ENCODE data around the gene GPRC5A. TPM values are rescaled to one million over a fixed set of nuclear protein-coding genes. Genes with fewer than 3 reads are reported as not detected.

GPRC5A gene
- total and polyA plus RNA-seq, 2 of the 4 experiments (the other 2 are of a cell fraction) = 49.6 to 201 TPM

DNA sequence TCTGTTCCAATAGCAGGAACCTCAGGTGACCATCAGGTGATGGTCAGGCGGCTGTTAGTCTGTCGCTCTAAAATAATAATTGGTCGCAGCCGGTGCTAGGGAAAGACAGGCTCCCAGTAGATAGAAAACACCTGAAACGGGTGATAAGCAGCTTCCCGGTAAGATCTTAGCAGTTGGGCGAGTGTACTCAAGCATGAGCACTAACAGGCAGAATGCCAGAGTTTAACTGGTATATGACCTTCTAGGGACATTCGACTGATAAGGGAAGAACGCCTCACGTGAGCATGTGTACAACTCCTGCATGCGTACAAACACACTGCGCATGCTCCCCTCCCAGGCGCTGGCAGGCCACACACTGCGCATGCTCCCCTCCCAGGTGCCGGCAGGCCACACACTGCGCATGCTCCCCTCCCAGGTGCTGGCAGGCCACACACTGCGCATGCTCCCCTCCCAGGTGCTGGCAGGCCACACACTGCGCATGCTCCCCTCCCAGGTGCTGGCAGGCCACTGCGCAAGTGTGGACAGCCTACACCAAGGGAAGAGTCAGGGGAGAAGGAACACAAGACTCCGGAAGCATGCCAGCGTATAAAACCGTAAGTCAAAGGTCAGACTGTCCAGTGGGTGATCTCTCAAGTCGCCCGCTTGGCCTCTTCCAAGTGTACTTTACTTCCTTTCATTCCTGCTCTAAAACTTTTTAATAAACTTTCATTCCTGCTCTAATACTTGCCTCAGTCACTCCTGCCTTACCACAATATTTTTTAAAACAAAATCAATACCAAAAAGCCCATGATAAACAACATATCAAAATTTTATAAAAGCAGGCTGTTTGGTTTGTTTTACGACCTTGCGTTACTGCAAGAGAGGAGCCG, 36.1 kb downstream of the GPRC5A start:
- Histone ChIP-seq H3K36me3 (ENCODE audit: control insufficient read depth, insufficient read depth, low read length) (peaks cover 6% of the 10 kb centered on the region), H3K27me3 (ENCODE audit: control insufficient read depth, insufficient read depth, low read length) (no peaks in the 10 kb centered on the region), H3K27ac (ENCODE audit: insufficient read depth, low read length) (peak overlapping the region; percentile 9; the same call in 1 of the 2 replicates), H3K79me1 (ENCODE audit: low read depth in 1 of 2, low read length in 2 of 2) (no peaks in the 10 kb centered on the region; a peak in 2 of 4 replicates), H2BK15ac (ENCODE audit: low read depth, low read length) (no peak overlapping the region; the same call in 2 of the 3 replicates), H2AK9ac (replicated peaks; ENCODE audit: low read depth, low read length, poor library complexity) (peak overlapping the region; percentile 62), H3K9me1 (ENCODE audit: insufficient read depth, low read length) (0 out of 2 replicates have a peak, but pooled peaks cover 8% of the 10 kb centered on the region), H4K8ac (ENCODE audit: low read depth in 2 of 2, low read length in 2 of 2) (peak overlapping the region in 1 of 2 experiments; percentile 84; a peak in 2 of 4 replicates), H3K56ac (ENCODE audit: extremely low read depth, insufficient read depth, low read length) (no peak overlapping the region), H2AK5ac (ENCODE audit: low read depth, low read length) (peak overlapping the region; percentile 23; the same call in 1 of the 2 replicates), H3K9ac (ENCODE audit: low read depth, low read length) (0 out of 2 replicates have a peak overlapping the region, but pooled peaks have one; percentile 27), H4K5ac (ENCODE audit: low read depth, low read length) (no peak overlapping the region), H2BK120ac (ENCODE audit: low read depth, low read length) (no peak overlapping the region), H3K4ac (ENCODE audit: low read depth, low read length) (no peak overlapping the region), H3K9me3 (ENCODE audit: control insufficient read depth, insufficient read depth, low read length) (no peaks in the 10 kb centered on the region), H4K20me1 (ENCODE audit: insufficient read depth, low read length) (no peaks in the 10 kb centered on the region), H2BK5ac (ENCODE audit: low read depth, low read length, poor library complexity, severe bottlenecking) (no peak overlapping the region), H4K91ac (ENCODE audit: insufficient read depth, low read depth, low read length) (no peak overlapping the region; the same call in 1 of the 2 replicates), H3K4me2 (ENCODE audit: low read depth, low read length) (no peak overlapping the region), H3K18ac (ENCODE audit: low read depth, low read length) (no peak overlapping the region), H2AFZ (replicated peaks; ENCODE audit: low read length, poor library complexity) (peak overlapping the region; percentile 84), H3K4me1 (ENCODE audit: control insufficient read depth, insufficient read depth, low read length) (no peaks in the 10 kb centered on the region), H3K23ac (ENCODE audit: low read depth, low read length) (no peak overlapping the region), H2BK20ac (ENCODE audit: low read depth, low read length) (no peak overlapping the region), H3K14ac (replicated peaks; ENCODE audit: low read depth, low read length) (no peak overlapping the region; the same call in 1 of the 2 replicates), H3K4me3 (ENCODE audit: insufficient read depth, low read depth, low read length) (peak overlapping the region; percentile 31; the same call in 1 of the 2 replicates)
- WGBS, 2 experiments (ENCODE audit: extremely low coverage in 2 of 2, insufficient read length in 1 of 2) = 55% methylated on average over 15 of the region's 27 CpGs; no CpG with 5 or more reads in 1 of the 2 experiments
- TF ChIP-seq BHLHE40 (IDR thresholded peaks at IDR 0.05; ENCODE audit: low read depth, low read length) = peak; percentile 78
- no peak for TF ChIP-seq RCOR1 (IDR thresholded peaks at IDR 0.05; ENCODE audit: insufficient replicate concordance, low read length)
- TF ChIP-seq MXI1 (IDR thresholded peaks at IDR 0.05; ENCODE audit: borderline replicate concordance, low read depth, low read length) = no peak
- TF ChIP-seq CEBPB (IDR thresholded peaks at IDR 0.05; ENCODE audit: low read depth, low read length) = no peak
- TF ChIP-seq MAZ (IDR thresholded peaks at IDR 0.05; ENCODE audit: borderline replicate concordance, low read depth, low read length) = no peak
- no peak for TF ChIP-seq RAD21 (IDR thresholded peaks at IDR 0.05; ENCODE audit: low read length)
- no peak for TF ChIP-seq ELK1 (IDR thresholded peaks at IDR 0.05; ENCODE audit: borderline replicate concordance, low read depth, low read length)
- TF ChIP-seq FOS (IDR thresholded peaks at IDR 0.05; ENCODE audit: low read depth, low read length) = no peak
- TF ChIP-seq, protein P1, sequence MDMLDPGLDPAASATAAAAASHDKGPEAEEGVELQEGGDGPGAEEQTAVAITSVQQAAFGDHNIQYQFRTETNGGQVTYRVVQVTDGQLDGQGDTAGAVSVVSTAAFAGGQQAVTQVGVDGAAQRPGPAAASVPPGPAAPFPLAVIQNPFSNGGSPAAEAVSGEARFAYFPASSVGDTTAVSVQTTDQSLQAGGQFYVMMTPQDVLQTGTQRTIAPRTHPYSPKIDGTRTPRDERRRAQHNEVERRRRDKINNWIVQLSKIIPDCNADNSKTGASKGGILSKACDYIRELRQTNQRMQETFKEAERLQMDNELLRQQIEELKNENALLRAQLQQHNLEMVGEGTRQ (IDR thresholded peaks at IDR 0.05; ENCODE audit: low read depth, low read length) = peak; percentile 27; the same call in 1 of the 2 replicates
- no peak for TF ChIP-seq RFX5 (IDR thresholded peaks at IDR 0.05; ENCODE audit: low read depth, low read length)
- TF ChIP-seq NFE2L2 (IDR thresholded peaks at IDR 0.05; ENCODE audit: low read depth, low read length) = no peak
- no peak for TF ChIP-seq CHD1 (IDR thresholded peaks at IDR 0.05; ENCODE audit: low read depth, low read length)
- ChIA-PET POLR2A (ENCODE audit: unreplicated experiment) (no interaction called here), CTCF (no interaction called here)
- DNase-seq (peak; percentile 45), ATAC-seq (ENCODE audit: low read depth) (peak; percentile 10; the same call in 1 of the 2 replicates)
- dilution Hi-C loops (cut with HindIII; ENCODE audit: low sequenced_read_pairs, unreplicated experiment) = no loop called here
- in situ Hi-C loops (cut with MboI; ENCODE audit: low sequenced_read_pairs) = no loop called here
- no TSS peak for BruUV-seq (replicated peaks)
- intact Hi-C loops (cut with micrococcal nuclease) = no loop called here
